Neural progenitor cell (in vitro differentiated cells): ENCODE results near the gene EYA4. TPM values are rescaled to one million over a fixed set of nuclear protein-coding genes. Genes with fewer than 3 reads are reported as not detected.

Source experiments
- DNase-seq: peaks from one replicate; pipeline ENCODE4 v3.0.0-alpha.2; 2016; ENCODE audit warnings: low spot score
- H2AFZ ChIP-seq: fragments of 200-600 bp; sonication (generic); replicated peaks from 2 replicates; pipeline ENCODE4 v1.6.1; 2016; ENCODE audit warnings: antibody characterized with exemption
- H3F3A ChIP-seq: fragments of 200-600 bp; sonication (generic); 2 replicates; pipeline ENCODE4 v1.6.1; 2016; ENCODE audit warnings: antibody characterized with exemption, low read depth
- H3K27ac ChIP-seq: fragments of 200-600 bp; sonication (generic); 2 replicates; pipeline ENCODE4 v1.5.1; 2016; ENCODE audit warnings: mild to moderate bottlenecking
- H3K27me3 ChIP-seq: fragments of 200-600 bp; sonication (generic); 2 replicates; pipeline ENCODE4 v1.6.1; 2016; ENCODE audit warnings: mild to moderate bottlenecking, moderate library complexity
- H3K36me3 ChIP-seq: fragments of 200-600 bp; sonication (generic); 2 replicates; pipeline ENCODE4 v1.5.1; 2016
- H3K4me1 ChIP-seq: fragments of 200-600 bp; sonication (generic); 2 replicates; pipeline ENCODE4 v1.6.1; 2016; ENCODE audit warnings: mixed run types
- H3K4me2 ChIP-seq: fragments of 200-600 bp; sonication (generic); 2 replicates; pipeline ENCODE4 v1.6.1; 2016
- H3K4me3 ChIP-seq: fragments of 200-600 bp; sonication (generic); 2 replicates; pipeline ENCODE4 v1.5.1; 2016
- H3K79me2 ChIP-seq: fragments of 200-600 bp; sonication (generic); 2 replicates; pipeline ENCODE4 v1.6.1; 2016; ENCODE audit warnings: low read depth
- H3K9ac ChIP-seq: fragments of 200-600 bp; sonication (generic); 2 replicates; pipeline ENCODE4 v1.6.1; 2016
- H3K9me3 ChIP-seq: fragments of 200-600 bp; sonication (generic); 2 replicates; pipeline ENCODE4 v1.5.1; 2016; ENCODE audit warnings: low read depth
- H4K20me1 ChIP-seq: fragments of 200-600 bp; sonication (generic); 2 replicates; pipeline ENCODE4 v1.6.1; 2016; ENCODE audit warnings: low read depth
- H3K27ac Mint-ChIP-seq: 3 replicates; pipeline ENCODE4 v1.8.0; 2021; ENCODE audit warnings: mixed read lengths
- H3K27me3 Mint-ChIP-seq: 2 replicates; pipeline ENCODE4 v1.8.0; 2022; ENCODE audit warnings: low read depth, mild to moderate bottlenecking, inconsistent platforms, moderate library complexity, mixed read lengths; ENCODE audit not compliant: insufficient read depth
- H3K36me3 Mint-ChIP-seq: 3 replicates; pipeline ENCODE4 v1.8.0; 2021; ENCODE audit warnings: mixed read lengths
- H3K4me1 Mint-ChIP-seq: 3 replicates; pipeline ENCODE4 v1.8.0; 2021; ENCODE audit warnings: mixed read lengths
- H3K4me3 Mint-ChIP-seq: 3 replicates; pipeline ENCODE4 v1.8.0; 2021; ENCODE audit warnings: mild to moderate bottlenecking, moderate library complexity, mixed read lengths
- H3K9me3 Mint-ChIP-seq: 3 replicates; pipeline ENCODE4 v1.8.0; 2020; ENCODE audit warnings: mixed read lengths
- CTCF ChIP-seq: fragments of 200-600 bp; sonication (generic); IDR thresholded peaks from 2 replicates; pipeline ENCODE4 v1.5.1; 2017; ENCODE audit warnings: antibody characterized with exemption, mild to moderate bottlenecking
- EZH2 ChIP-seq: fragments of 200-600 bp; sonication (generic); IDR thresholded peaks from 2 replicates; pipeline ENCODE4 v1.6.1; 2017; ENCODE audit warnings: antibody characterized with exemption, mild to moderate bottlenecking, moderate library complexity
- EZH2phosphoT487 ChIP-seq: fragments of 200-600 bp; sonication (generic); IDR thresholded peaks from 2 replicates; pipeline ENCODE4 v1.6.1; 2017; ENCODE audit warnings: antibody characterized with exemption
- total RNA-seq: library from RNA; depleted of rRNA; stranded (reverse); fragments of >200 nt; gene quantifications from 2 replicates; pipeline ENCODE4 v1.2.3, GENCODE V29; 2015; ENCODE audit warnings: low replicate concordance

The EYA4 gene
- total RNA-seq, 1 donor from 2014 or later = 2.4 TPM

- Mint-ChIP-seq H3K4me3 (no peak overlapping the region), H3K4me1 (peaks cover 5% of the 10 kb centered on the region), H3K9me3 (no peaks in the 10 kb centered on the region), H3K27ac (no peak overlapping the region), H3K27me3 (peaks cover 4% of the 10 kb centered on the region), H3K36me3 (no peaks in the 10 kb centered on the region)
- Histone ChIP-seq H3K27me3 (no peaks in the 10 kb centered on the region), H3K9me3 (no peaks in the 10 kb centered on the region), H3K4me3 (no peak overlapping the region), H3K36me3 (no peaks in the 10 kb centered on the region), H3K9ac (no peak overlapping the region), H3F3A (no peaks in the 10 kb centered on the region), H2AFZ (no peak overlapping the region), H4K20me1 (no peaks in the 10 kb centered on the region), H3K27ac (no peak overlapping the region), H3K79me2 (no peaks in the 10 kb centered on the region), H3K4me2 (no peak overlapping the region), H3K4me1 (peaks cover 6% of the 10 kb centered on the region)
- TF ChIP-seq EZH2phosphoT487 = no peak
- TF ChIP-seq CTCF = no peak
- TF ChIP-seq EZH2 = no peak
- no peak for DNase-seq
These were observed 92.7 kb downstream of the EYA4 start for GRCh38 chr6:133333852-133334251.

DNA sequence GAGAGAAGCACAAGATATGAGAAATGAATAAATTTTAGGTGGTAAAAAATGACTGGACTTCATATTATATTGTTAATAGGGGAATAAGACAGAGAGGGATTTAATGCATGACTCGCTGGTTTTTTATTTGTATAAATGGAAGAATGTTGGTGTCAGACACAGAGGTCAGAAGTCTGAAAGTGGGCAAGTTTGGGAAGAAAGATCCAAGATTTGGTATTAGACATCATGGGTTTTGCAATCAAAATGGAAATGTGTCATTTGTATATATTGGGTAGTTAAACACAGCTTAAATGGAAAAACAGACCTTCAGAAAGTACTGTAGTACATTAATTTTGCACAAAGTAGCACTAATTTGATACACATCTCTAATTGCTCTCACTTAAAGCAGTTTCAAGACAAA, 96.2 kb downstream of the EYA4 start:
- H3K4me3 ChIP-seq = no peak overlapping the region
- Mint-ChIP-seq H3K27ac (no peak overlapping the region), H3K36me3 (no peaks in the 10 kb centered on the region), H3K4me3 (no peak overlapping the region), H3K27me3 (peaks cover 2% of the 10 kb centered on the region), H3K4me1 (peaks cover 5% of the 10 kb centered on the region), H3K9me3 (no peaks in the 10 kb centered on the region)
- no peak overlapping the region for H3K9ac ChIP-seq
- peak overlapping the region; percentile 36 for H3K4me2 ChIP-seq
- H4K20me1 ChIP-seq = no peaks in the 10 kb centered on the region
- H2AFZ ChIP-seq = no peak overlapping the region
- no peaks in the 10 kb centered on the region for H3F3A ChIP-seq
- H3K4me1 ChIP-seq = peaks cover 6% of the 10 kb centered on the region
- no peaks in the 10 kb centered on the region for H3K79me2 ChIP-seq
- no peak for TF ChIP-seq CTCF
- no peak for TF ChIP-seq EZH2phosphoT487
- TF ChIP-seq EZH2 = no peak
- no peaks in the 10 kb centered on the region for H3K9me3 ChIP-seq
- no peak overlapping the region for H3K27ac ChIP-seq
- H3K36me3 ChIP-seq = no peaks in the 10 kb centered on the region
- DNase-seq = no peak
- no peaks in the 10 kb centered on the region for H3K27me3 ChIP-seq

GRCh38 chr6:133339543-133340384, 98.6 kb downstream of the EYA4 start:
- H3K9me3 Mint-ChIP-seq = no peaks in the 10 kb centered on the region
- Histone ChIP-seq H3K9ac (no peak overlapping the region), H3K27ac (no peak overlapping the region), H3F3A (no peaks in the 10 kb centered on the region), H3K9me3 (no peaks in the 10 kb centered on the region), H3K27me3 (no peaks in the 10 kb centered on the region), H4K20me1 (no peaks in the 10 kb centered on the region), H3K36me3 (no peaks in the 10 kb centered on the region), H2AFZ (no peak overlapping the region), H3K79me2 (no peaks in the 10 kb centered on the region), H3K4me1 (peaks cover 6% of the 10 kb centered on the region), H3K4me3 (no peak overlapping the region), H3K4me2 (no peak overlapping the region)
- peaks cover 2% of the 10 kb centered on the region for H3K27me3 Mint-ChIP-seq
- H3K4me1 Mint-ChIP-seq = peaks cover 5% of the 10 kb centered on the region
- H3K27ac Mint-ChIP-seq = no peak overlapping the region
- H3K36me3 Mint-ChIP-seq = no peaks in the 10 kb centered on the region
- TF ChIP-seq EZH2 (no peak), EZH2phosphoT487 (no peak), CTCF (no peak)
- no peak overlapping the region for H3K4me3 Mint-ChIP-seq
- no peak for DNase-seq
